Measurements from ENCODE around the gene RBM20. TPM values are rescaled to one million over a fixed set of nuclear protein-coding genes. Genes with fewer than 3 reads are reported as not detected.

The RBM20 gene
- total and polyA plus RNA-seq, 10 of the 15 experiments (the other 5 are each of a cell fraction or from before 2014, with no cell fraction given) = 0.04 to 0.26 (median 0.15) TPM

GRCh38 chr10:110860576-110861241 is 216.6 kb downstream of the RBM20 start (continued):
- no peak for TF ChIP-seq SUZ12 (IDR thresholded peaks at IDR 0.05; ENCODE audit: unreplicated experiment)
- TF ChIP-seq TARDBP (IDR thresholded peaks at IDR 0.05; ENCODE audit: borderline replicate concordance) = no peak
- peak; percentile 29; the same call in 1 of the 2 replicates for TF ChIP-seq CBX5 (IDR thresholded peaks at IDR 0.05; ENCODE audit: low read depth)
- peak in 1 of 2 experiments; percentile 61; a peak in 2 of 4 replicates for TF ChIP-seq ETV6 (conservative IDR thresholded peaks at IDR 0.05 in 1 of 2, IDR thresholded peaks at IDR 0.05 in 1 of 2; ENCODE audit: borderline replicate concordance in 1 of 2, low read depth in 1 of 2)
- no peak for TF ChIP-seq ESRRA (IDR thresholded peaks at IDR 0.05; ENCODE audit: low read length)
- peak; percentile 52; the same call in 1 of the 2 replicates for TF ChIP-seq ATF2 (IDR thresholded peaks at IDR 0.05; ENCODE audit: low read length)
- TF ChIP-seq KAT2A (conservative IDR thresholded peaks at IDR 0.05; ENCODE audit: control insufficient read depth, low read depth, low read length) = no peak
- no peak for TF ChIP-seq BACH1 (IDR thresholded peaks at IDR 0.05; ENCODE audit: borderline replicate concordance)
- TF ChIP-seq KDM1A (IDR thresholded peaks at IDR 0.05; ENCODE audit: borderline replicate concordance) = no peak
- peak; percentile 68 for TF ChIP-seq MXI1 (IDR thresholded peaks at IDR 0.05; ENCODE audit: low read depth, low read length)
- TF ChIP-seq POU2F2 (IDR thresholded peaks at IDR 0.05; ENCODE audit: borderline replicate concordance, low read depth, low read length) = peak; percentile 89; the same call in 2 of the 3 replicates
- TF ChIP-seq SREBF1 (IDR thresholded peaks at IDR 0.05; ENCODE audit: low read length) = no peak
- no peak for TF ChIP-seq BCLAF1 (IDR thresholded peaks at IDR 0.05)
- TF ChIP-seq ZBTB40 (IDR thresholded peaks at IDR 0.05; ENCODE audit: borderline replicate concordance) = no peak
- TF ChIP-seq USF1 (IDR thresholded peaks at IDR 0.05; ENCODE audit: borderline replicate concordance, extremely low read length, insufficient read depth, low read depth, low read length) = no peak
- no peak for TF ChIP-seq HCFC1 (IDR thresholded peaks at IDR 0.05; ENCODE audit: low read length)
- no peak for TF ChIP-seq RAD21 (IDR thresholded peaks at IDR 0.05; ENCODE audit: insufficient read depth, low read depth, low read length)
- TF ChIP-seq NRF1 (conservative IDR thresholded peaks at IDR 0.05; ENCODE audit: low read depth, low read length) = no peak
- no peak for TF ChIP-seq NFYB (IDR thresholded peaks at IDR 0.05; ENCODE audit: insufficient read depth, low read depth, low read length)

All from GM12878 (cell line).